Chondrocyte (in vitro differentiated cells): Measurements from ENCODE around the gene HEATR1. TPM values are rescaled to one million over a fixed set of nuclear protein-coding genes. Genes with fewer than 3 reads are reported as not detected.

Source experiments
- DNase-seq: peaks from one replicate; pipeline ENCODE4 v3.0.0; 2021; ENCODE audit warnings: mixed read lengths, low spot score
- H3K27ac Mint-ChIP-seq: one replicate; pipeline ENCODE4 v1.8.0; 2021; ENCODE audit warnings: mild to moderate bottlenecking, moderate library complexity, mixed read lengths; ENCODE audit not compliant: unreplicated experiment
- H3K27me3 Mint-ChIP-seq: 2 replicates; pipeline ENCODE4 v1.8.0; 2021; ENCODE audit warnings: low read depth, mixed read lengths
- H3K36me3 Mint-ChIP-seq: 2 replicates; pipeline ENCODE4 v1.8.0; 2021; ENCODE audit warnings: low read depth, mixed read lengths
- H3K4me1 Mint-ChIP-seq: 2 replicates; pipeline ENCODE4 v1.8.0; 2021; ENCODE audit warnings: low read depth, mild to moderate bottlenecking, mixed read lengths
- H3K4me3 Mint-ChIP-seq: one replicate; pipeline ENCODE4 v1.8.0; 2021; ENCODE audit warnings: mild to moderate bottlenecking, moderate library complexity, mixed read lengths; ENCODE audit not compliant: unreplicated experiment
- H3K9me3 Mint-ChIP-seq: 2 replicates; pipeline ENCODE4 v1.8.0; 2021; ENCODE audit warnings: low read depth, mixed read lengths
- CTCF ChIP-seq: fragments of 200-600 bp; sonication (generic); IDR thresholded peaks from 2 replicates; pipeline ENCODE4 v1.5.0; 2021; ENCODE audit warnings: antibody characterized with exemption, mild to moderate bottlenecking, moderate library complexity
- total RNA-seq: library from RNA; stranded (reverse); gene quantifications from 3 replicates; pipeline ENCODE4 v1.2.1, GENCODE V29; 2021

Gene HEATR1
- total RNA-seq, 1 donor from 2014 or later: 23.2 TPM

- H3K27ac Mint-ChIP-seq: no peak overlapping the region
- no peak for TF ChIP-seq CTCF
- no peaks in the 10 kb centered on the region for H3K9me3 Mint-ChIP-seq
- DNase-seq: no peak
- H3K27me3 Mint-ChIP-seq: no peaks in the 10 kb centered on the region
- no peak overlapping the region for H3K4me3 Mint-ChIP-seq
- no peaks in the 10 kb centered on the region for H3K36me3 Mint-ChIP-seq
- peaks cover 38% of the 10 kb centered on the region for H3K4me1 Mint-ChIP-seq
Observed at GRCh38 chr1:236514703-236515442, 89.4 kb downstream of the HEATR1 start.

- no peaks in the 10 kb centered on the region for H3K27me3 Mint-ChIP-seq
- H3K4me1 Mint-ChIP-seq: peaks cover 36% of the 10 kb centered on the region
- H3K4me3 Mint-ChIP-seq: no peak overlapping the region
- H3K36me3 Mint-ChIP-seq: no peaks in the 10 kb centered on the region
- H3K9me3 Mint-ChIP-seq: no peaks in the 10 kb centered on the region
- no peak overlapping the region for H3K27ac Mint-ChIP-seq
- DNase-seq: no peak
- no peak for TF ChIP-seq CTCF
Observed at GRCh38 chr1:236511735-236512418, 92.4 kb downstream of the HEATR1 start.

- peak; percentile 7 for TF ChIP-seq CTCF
- Mint-ChIP-seq H3K4me1 (peaks cover 21% of the 10 kb centered on the region), H3K27me3 (no peaks in the 10 kb centered on the region), H3K4me3 (no peak overlapping the region), H3K36me3 (no peaks in the 10 kb centered on the region), H3K27ac (no peak overlapping the region), H3K9me3 (no peaks in the 10 kb centered on the region)
- no peak for DNase-seq
Observed at GRCh38 chr1:236509647-236510401, 94.5 kb downstream of the HEATR1 start.

GRCh38 chr1:236509203-236509602 is 95.1 kb downstream of the HEATR1 start:
- no peak for TF ChIP-seq CTCF
- Mint-ChIP-seq H3K4me1 (peaks cover 21% of the 10 kb centered on the region), H3K4me3 (no peak overlapping the region), H3K36me3 (no peaks in the 10 kb centered on the region), H3K27ac (no peak overlapping the region), H3K9me3 (no peaks in the 10 kb centered on the region), H3K27me3 (no peaks in the 10 kb centered on the region)
- no peak for DNase-seq

- TF ChIP-seq CTCF: no peak
- Mint-ChIP-seq H3K27ac (no peak overlapping the region), H3K4me3 (no peak overlapping the region), H3K36me3 (no peaks in the 10 kb centered on the region), H3K4me1 (peaks cover 21% of the 10 kb centered on the region), H3K27me3 (no peaks in the 10 kb centered on the region), H3K9me3 (no peaks in the 10 kb centered on the region)
- DNase-seq: no peak
Observed at GRCh38 chr1:236508593-236509027, 95.7 kb downstream of the HEATR1 start.
